CD4-positive, alpha-beta T cell treated with Interleukin-12 subunit alpha and Interleukin-12 subunit beta, for 1 hour (primary cell): ENCODE measurements around the gene PRKACA.
"Not testable (repeated sequence)": the region's sequence is repeated elsewhere in the genome, so short reads cannot be mapped to it uniquely, and the experiment has no call there.

ENCODE experiments used
- DNase-seq: peaks from one replicate; pipeline ENCODE4 v3.0.0-alpha.2; 2020

PRKACA gene

GRCh38 chr19:14063105-14063504 lies 54.5 kb downstream of the PRKACA start:
- no peak for DNase-seq

DNA sequence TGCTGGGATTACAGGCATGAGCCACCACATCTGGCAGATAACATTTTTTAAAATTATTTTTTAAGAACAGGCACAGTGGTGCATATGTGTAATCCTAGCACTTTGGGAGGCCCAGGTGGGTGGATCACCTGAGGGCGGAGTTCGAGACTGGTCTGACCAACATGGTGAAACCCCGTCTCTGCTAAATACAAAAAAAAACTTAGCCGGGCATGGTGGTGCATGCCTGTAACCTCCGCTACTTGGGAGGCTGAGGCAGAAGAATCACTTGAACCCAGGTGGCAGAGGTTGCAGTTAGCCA lies 55.1 kb downstream of the PRKACA start:
- DNase-seq, result no peak

- DNase-seq, result no peak
Measured at GRCh38 chr19:14061751-14062557, 55.6 kb downstream of the PRKACA start, which contains the start of gene PALM3. Gene PALM3 (minus strand): TSS chr19:14062076. CDS start chr19:14061980, 96 bp downstream.

- DNase-seq, result no peak
Measured at GRCh38 chr19:14061081-14061749, 56.3 kb downstream of the PRKACA start.

DNA sequence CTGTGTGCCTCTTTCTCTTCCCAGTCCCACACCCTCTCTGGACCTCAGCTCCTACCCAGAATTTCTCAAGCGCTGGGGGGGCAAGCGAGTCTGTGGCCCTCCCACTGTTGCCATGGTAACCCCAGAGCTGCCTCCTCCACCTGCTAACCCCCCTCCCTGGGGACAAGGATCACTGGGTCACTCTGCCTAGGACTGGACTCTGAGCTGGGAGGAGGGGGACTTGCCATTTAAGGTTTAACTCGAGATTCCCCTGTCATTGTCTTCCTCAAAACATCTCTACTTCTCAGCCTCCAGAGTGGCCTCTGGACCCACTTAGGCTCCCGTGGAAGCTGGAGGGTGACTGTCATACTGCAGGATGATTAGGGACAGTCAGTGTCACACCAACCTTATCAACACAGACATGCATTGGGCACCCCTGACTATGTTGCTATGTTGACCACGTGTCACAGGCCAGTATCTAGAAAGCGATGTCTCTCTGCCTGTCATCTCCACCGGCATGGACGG lies 57.9 kb downstream of the PRKACA start:
- no peak for DNase-seq

DNA sequence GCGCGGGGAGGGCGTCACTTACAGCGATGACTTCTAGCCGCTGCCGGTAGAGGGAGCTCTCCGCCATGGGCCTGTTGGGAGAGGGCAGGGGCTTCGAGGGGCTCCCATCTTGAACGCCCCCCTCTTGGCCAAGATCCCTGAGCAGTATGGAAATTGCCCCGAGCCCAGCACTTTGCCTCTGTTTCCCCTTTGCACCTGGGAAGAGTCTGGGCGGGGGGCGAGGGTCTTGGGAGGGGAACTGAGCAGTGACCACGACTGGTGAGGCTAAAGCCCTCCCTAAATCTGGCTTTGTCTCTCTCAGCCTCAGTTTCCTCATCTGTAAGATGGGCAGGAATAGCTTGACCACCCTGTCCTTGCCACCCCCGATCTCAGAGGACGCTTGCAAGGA lies 58.5 kb downstream of the PRKACA start:
- DNase-seq, result peak; percentile 51

DNA sequence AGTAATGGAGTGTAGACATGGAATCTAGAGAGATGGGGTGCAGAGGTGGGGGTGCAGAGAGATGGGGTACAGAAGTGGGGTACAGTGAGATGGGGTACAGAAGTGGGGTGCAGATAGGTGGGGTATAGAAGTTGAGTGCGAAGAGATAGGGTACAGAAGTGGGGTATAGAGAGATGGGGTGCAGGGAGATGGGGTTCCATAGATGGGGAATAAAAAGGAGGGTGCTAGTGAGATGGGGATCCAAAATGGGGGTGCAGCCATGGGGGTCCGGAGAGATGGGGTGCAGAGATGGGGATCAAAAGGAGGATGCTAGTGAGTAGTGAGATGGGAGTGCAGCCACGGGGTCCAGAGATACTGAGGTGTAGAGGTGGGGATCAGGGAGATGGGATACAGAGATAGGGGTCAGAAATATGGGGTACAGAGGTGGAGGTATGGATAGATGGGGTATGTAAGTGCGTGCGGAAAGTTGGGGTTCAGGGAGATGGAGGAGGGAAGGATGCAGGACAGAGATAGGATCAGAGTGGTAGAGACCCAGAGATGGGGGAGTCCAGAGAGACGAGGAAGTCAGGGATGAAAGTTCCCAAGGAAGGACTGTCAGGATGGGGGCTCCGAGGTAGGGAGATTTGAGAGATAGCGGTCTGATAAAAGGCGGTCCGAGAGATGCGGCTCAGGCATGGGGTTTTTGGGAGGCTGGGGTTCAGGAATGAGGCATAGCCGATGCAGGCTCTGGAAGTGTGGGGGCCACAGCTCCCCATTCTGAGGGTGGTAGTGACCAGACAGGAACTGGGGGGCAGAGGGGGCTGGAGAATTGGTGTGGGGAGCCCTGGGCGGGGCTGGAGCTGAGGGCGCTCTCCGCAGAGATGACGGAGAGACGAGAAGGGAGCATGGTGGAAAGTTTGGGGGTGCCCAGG lies 59.1 kb downstream of the PRKACA start:
- DNase-seq, result no peak

DNA sequence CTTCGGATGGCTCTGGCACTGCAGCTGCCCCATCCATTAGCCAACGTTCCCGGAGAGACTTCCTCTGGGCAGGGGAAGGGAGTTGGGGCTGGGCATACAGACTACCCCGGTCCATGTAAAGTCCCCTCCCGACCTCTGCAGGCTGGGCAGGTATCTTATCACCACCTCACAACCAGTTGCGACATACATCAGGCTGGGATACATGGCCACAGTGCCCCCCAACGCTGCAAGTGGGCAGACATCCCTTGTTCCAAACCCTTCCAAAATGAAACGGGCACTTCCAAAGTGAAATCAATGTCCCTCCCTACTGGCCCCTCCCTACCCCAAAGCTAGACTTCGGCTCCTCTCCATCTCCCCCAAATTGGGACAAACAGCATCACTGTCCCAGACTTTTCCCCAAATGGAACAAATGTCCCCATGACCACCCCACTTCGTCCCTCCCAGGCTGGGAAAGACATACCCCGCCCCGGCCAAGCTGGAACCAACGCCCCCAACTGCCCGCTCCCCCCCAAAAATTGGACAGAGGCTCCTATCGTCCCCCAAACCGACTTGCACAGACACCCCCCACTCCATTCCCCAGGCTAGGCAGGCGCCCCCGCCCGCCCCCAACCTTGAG lies 60.7 kb downstream of the PRKACA start:
- no peak for DNase-seq

- no peak for DNase-seq
Measured at GRCh38 chr19:14056069-14056666, 61.4 kb downstream of the PRKACA start.

DNA sequence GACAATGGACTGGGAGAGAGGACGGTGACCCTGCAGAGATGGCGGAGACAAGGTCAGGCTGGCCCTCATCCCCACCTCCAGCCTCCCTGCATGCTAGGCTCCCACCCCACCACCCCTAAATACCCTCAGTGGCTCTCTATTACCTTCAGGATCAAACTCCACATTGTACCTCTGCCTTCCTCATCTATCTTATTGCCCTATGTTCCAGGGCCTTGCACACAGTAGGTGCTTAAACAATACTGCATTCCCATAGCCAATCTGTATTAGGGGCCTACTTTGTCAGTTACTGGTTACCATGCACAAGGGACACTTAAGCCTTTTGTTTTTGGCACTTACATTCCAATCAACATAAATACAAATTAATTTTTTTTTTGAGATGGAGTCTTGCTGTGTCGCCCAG lies 62.2 kb downstream of the PRKACA start:
- no peak for DNase-seq

GRCh38 chr19:14054721-14055120 lies 62.8 kb downstream of the PRKACA start:
- DNase-seq, result no peak

DNA sequence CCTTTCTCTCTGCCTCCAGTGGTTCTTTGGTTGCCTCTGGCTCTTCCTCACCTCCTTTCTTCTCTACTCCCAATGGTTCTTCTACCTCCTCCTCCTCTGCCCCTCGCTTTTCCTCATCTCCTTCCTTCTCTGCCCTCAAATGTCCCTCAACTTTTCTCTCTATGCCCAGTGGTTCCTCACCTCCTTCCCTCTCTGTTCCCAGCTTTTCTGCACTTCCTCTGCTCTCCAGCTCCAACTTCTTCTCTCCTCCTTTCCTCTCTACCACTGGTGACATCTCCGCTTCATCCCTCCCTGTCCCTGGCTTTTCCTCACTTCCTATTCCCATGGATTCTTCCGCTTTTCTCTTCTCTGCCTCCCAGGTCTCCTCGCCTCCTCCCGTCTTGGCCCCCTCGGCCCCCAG lies 63.5 kb downstream of the PRKACA start:
- no peak for DNase-seq

GRCh38 chr19:14053500-14053899 lies 64.1 kb downstream of the PRKACA start:
- no peak for DNase-seq

GRCh38 chr19:14053032-14053431 lies 64.5 kb downstream of the PRKACA start:
- no peak for DNase-seq

- DNase-seq, result no peak
Measured at GRCh38 chr19:14052470-14052869, 65.1 kb downstream of the PRKACA start.

- no peak for DNase-seq
Measured at GRCh38 chr19:14051980-14052379, 65.6 kb downstream of the PRKACA start.

GRCh38 chr19:14050961-14051360 lies 66.6 kb downstream of the PRKACA start:
- DNase-seq, result not testable (repeated sequence)

DNA sequence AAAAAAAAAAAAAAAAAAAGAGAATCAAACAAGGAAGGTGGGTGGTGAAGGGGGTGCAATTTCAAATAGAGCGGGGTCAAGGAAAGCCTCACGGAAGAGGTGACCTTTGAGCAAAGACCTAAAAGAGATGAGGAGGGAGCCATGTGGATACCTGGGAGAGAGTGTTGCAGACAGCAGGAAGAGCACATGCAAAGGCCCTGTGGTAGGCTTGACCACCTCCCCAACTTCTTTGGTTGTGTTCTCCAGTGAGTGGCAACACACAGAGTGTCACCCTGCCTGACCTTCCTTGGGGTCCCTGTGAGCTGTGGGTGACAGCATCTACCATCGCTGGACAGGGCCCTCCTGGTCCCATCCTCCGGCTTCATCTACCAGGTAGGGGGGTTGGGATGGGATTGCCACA lies 67.0 kb downstream of the PRKACA start:
- DNase-seq, result no peak

GRCh38 chr19:14048443-14049153 lies 69.0 kb downstream of the PRKACA start:
- DNase-seq, result peak; percentile 80

- not testable (repeated sequence) for DNase-seq
Measured at GRCh38 chr19:14047866-14048265, 69.7 kb downstream of the PRKACA start.
